Caco-2 (cell line): ENCODE measurements around the gene SH2B3. TPM values are rescaled to one million over a fixed set of nuclear protein-coding genes. Genes with fewer than 3 reads are reported as not detected.
"Not testable (repeated sequence)": the region's sequence is repeated elsewhere in the genome, so short reads cannot be mapped to it uniquely, and the experiment has no call there.

Experiments
- BruUV-seq: library from RNA; stranded (reverse); fragments of 400-500 nt; replicated peaks from 2 replicates; lab custom pipeline; 2021; lab: Mats Ljungman, UMichigan
- CTCF ChIA-PET: fragments of 300-600 bp; sonication (Branson Sonifier 250); formaldehyde crosslinking; loops from one replicate; lab custom pipeline; 2022; ENCODE audit warnings: antibody characterized with exemption; lab: Charles Lee
- POLR2A ChIA-PET: fragments of 300-600 bp; sonication (Branson Sonifier 250); formaldehyde crosslinking; loops from one replicate; lab custom pipeline; 2022; ENCODE audit warnings: antibody characterized with exemption; lab: Charles Lee
- DNase-seq, 2 experiments: peaks; one replicate each; pipeline versions ENCODE4 v3.0.0 to v3.0.0-alpha.2; 2020 to 2022
- H3K27me3 ChIP-seq: replicated peaks from 2 replicates; pipeline ENCODE4 v1.6.0; 2011; ENCODE audit warnings: low read length; ENCODE audit not compliant: control insufficient read depth, insufficient read depth
- H3K36me3 ChIP-seq: 2 replicates; pipeline ENCODE4 v1.5.1; 2011; ENCODE audit warnings: low read length; ENCODE audit not compliant: control insufficient read depth, insufficient read depth
- H3K4me1 ChIP-seq: fragments of 250-450 bp; sonication (Bioruptor Pico); 2 replicates; pipeline ENCODE4 v1.5.1; 2020; ENCODE audit warnings: mild to moderate bottlenecking
- H3K4me3 ChIP-seq: 2 replicates; pipeline ENCODE4 v1.5.1; 2011; ENCODE audit warnings: low read depth, mild to moderate bottlenecking, control low read depth, low read length
- H3K9me3 ChIP-seq: fragments of 250-450 bp; sonication (Bioruptor Pico); 2 replicates; pipeline ENCODE4 v1.5.1; 2020; ENCODE audit warnings: mild to moderate bottlenecking, moderate library complexity
- H3K27ac Mint-ChIP-seq: one replicate; pipeline ENCODE4 v1.8.0; 2022; ENCODE audit warnings: mixed read lengths; ENCODE audit not compliant: unreplicated experiment
- H3K27me3 Mint-ChIP-seq: one replicate; pipeline ENCODE4 v1.8.0; 2022; ENCODE audit warnings: mixed read lengths; ENCODE audit not compliant: insufficient read depth, unreplicated experiment
- H3K36me3 Mint-ChIP-seq: one replicate; pipeline ENCODE4 v1.8.0; 2022; ENCODE audit warnings: mild to moderate bottlenecking, mixed read lengths; ENCODE audit not compliant: insufficient read depth, unreplicated experiment
- H3K4me1 Mint-ChIP-seq: one replicate; pipeline ENCODE4 v1.8.0; 2022; ENCODE audit warnings: low read depth, mixed read lengths; ENCODE audit not compliant: unreplicated experiment
- H3K4me3 Mint-ChIP-seq: one replicate; pipeline ENCODE4 v1.8.0; 2022; ENCODE audit warnings: mild to moderate bottlenecking, moderate library complexity, mixed read lengths; ENCODE audit not compliant: unreplicated experiment
- H3K9me3 Mint-ChIP-seq: one replicate; pipeline ENCODE4 v1.8.0; 2022; ENCODE audit warnings: mixed read lengths; ENCODE audit not compliant: unreplicated experiment
- intact Hi-C: fragments of 100-400 bp; cut with micrococcal nuclease; formaldehyde crosslinking; loops from one replicate; pipeline ENCODE4 v1.10.0; 2022; ENCODE audit not compliant: unreplicated experiment
- total RNA-seq: library from RNA; stranded (reverse); gene quantifications from 2 replicates; pipeline ENCODE4 v1.2.3, GENCODE V29; 2022
- TF ChIP-seq, protein P1 (sequence below), 2 experiments: fragments of 200-600 bp in 1 of 2; IDR thresholded peaks; 1 replicate in 1 of 2; 2 replicates in 1 of 2; pipeline versions ENCODE4 v1.5.1 to v1.8.0; 2011 to 2022; ENCODE audit warnings: antibody characterized with exemption in 1 of 2, control low read depth in 1 of 2, inconsistent platforms in 1 of 2, low read depth in 1 of 2, low read length in 1 of 2, mild to moderate bottlenecking in 1 of 2, moderate library complexity in 1 of 2; ENCODE audit not compliant: insufficient read depth in 1 of 2, severe bottlenecking in 1 of 2, unreplicated experiment in 1 of 2

SH2B3 gene
- total RNA-seq, 1 experiment from 2014 or later, result 16.1 TPM

GRCh38 chr12:111488271-111488670, 82.5 kb downstream of the SH2B3 start:
- Mint-ChIP-seq H3K4me3 (no peak overlapping the region), H3K9me3 (no peaks in the 10 kb centered on the region), H3K4me1 (peaks cover 7% of the 10 kb centered on the region), H3K36me3 (peaks cover 76% of the 10 kb centered on the region), H3K27ac (no peak overlapping the region), H3K27me3 (no peaks in the 10 kb centered on the region)
- intact Hi-C loops, result no loop called here
- BruUV-seq, result no TSS peak
- TF ChIP-seq, protein P1, sequence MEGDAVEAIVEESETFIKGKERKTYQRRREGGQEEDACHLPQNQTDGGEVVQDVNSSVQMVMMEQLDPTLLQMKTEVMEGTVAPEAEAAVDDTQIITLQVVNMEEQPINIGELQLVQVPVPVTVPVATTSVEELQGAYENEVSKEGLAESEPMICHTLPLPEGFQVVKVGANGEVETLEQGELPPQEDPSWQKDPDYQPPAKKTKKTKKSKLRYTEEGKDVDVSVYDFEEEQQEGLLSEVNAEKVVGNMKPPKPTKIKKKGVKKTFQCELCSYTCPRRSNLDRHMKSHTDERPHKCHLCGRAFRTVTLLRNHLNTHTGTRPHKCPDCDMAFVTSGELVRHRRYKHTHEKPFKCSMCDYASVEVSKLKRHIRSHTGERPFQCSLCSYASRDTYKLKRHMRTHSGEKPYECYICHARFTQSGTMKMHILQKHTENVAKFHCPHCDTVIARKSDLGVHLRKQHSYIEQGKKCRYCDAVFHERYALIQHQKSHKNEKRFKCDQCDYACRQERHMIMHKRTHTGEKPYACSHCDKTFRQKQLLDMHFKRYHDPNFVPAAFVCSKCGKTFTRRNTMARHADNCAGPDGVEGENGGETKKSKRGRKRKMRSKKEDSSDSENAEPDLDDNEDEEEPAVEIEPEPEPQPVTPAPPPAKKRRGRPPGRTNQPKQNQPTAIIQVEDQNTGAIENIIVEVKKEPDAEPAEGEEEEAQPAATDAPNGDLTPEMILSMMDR (IDR thresholded peaks at IDR 0.05; ENCODE audit: insufficient read depth in 1 of 2, low read depth in 1 of 2, low read length in 1 of 2, severe bottlenecking in 1 of 2, unreplicated experiment in 1 of 2), result no peak
- H3K4me1 ChIP-seq, result 0 out of 2 replicates have a peak, but pooled peaks cover 4% of the 10 kb centered on the region
- H3K9me3 ChIP-seq, result no peaks in the 10 kb centered on the region
- no peaks in the 10 kb centered on the region for H3K36me3 ChIP-seq
- DNase-seq, result no peak
- H3K4me3 ChIP-seq, result no peak overlapping the region
- CTCF ChIA-PET, result no interaction called here
- H3K27me3 ChIP-seq, result no peaks in the 10 kb centered on the region
- POLR2A ChIA-PET, result no interaction called here

GRCh38 chr12:111488798-111489197, 83.1 kb downstream of the SH2B3 start:
- no peak overlapping the region for H3K27ac Mint-ChIP-seq
- no peaks in the 10 kb centered on the region for H3K27me3 Mint-ChIP-seq
- intact Hi-C loops, result no loop called here
- peaks cover 74% of the 10 kb centered on the region for H3K36me3 Mint-ChIP-seq
- Histone ChIP-seq H3K4me3 (no peak overlapping the region), H3K9me3 (no peaks in the 10 kb centered on the region), H3K27me3 (no peaks in the 10 kb centered on the region), H3K36me3 (no peaks in the 10 kb centered on the region), H3K4me1 (0 out of 2 replicates have a peak, but pooled peaks cover 4% of the 10 kb centered on the region)
- BruUV-seq, result no TSS peak
- TF ChIP-seq, protein P1 (IDR thresholded peaks at IDR 0.05; ENCODE audit: insufficient read depth in 1 of 2, low read depth in 1 of 2, low read length in 1 of 2, severe bottlenecking in 1 of 2, unreplicated experiment in 1 of 2), result no peak
- no peaks in the 10 kb centered on the region for H3K9me3 Mint-ChIP-seq
- no peak for DNase-seq
- ChIA-PET CTCF (no interaction called here), POLR2A (no interaction called here)
- H3K4me1 Mint-ChIP-seq, result peaks cover 7% of the 10 kb centered on the region
- no peak overlapping the region for H3K4me3 Mint-ChIP-seq

- CTCF ChIA-PET, result interaction anchor here (0.6 kb wide), 1 partner anchor 30 kb away, joined by 4 read pairs; no protein-coding TSS in a partner anchor
- BruUV-seq, DNase-seq, H3K4me1 Mint-ChIP-seq, H3K9me3 Mint-ChIP-seq, H3K4me3 Mint-ChIP-seq, POLR2A ChIA-PET, H3K4me1 ChIP-seq, H3K27me3 Mint-ChIP-seq, H3K27me3 ChIP-seq, intact Hi-C loops, H3K4me3 ChIP-seq, H3K9me3 ChIP-seq, H3K36me3 ChIP-seq, H3K27ac Mint-ChIP-seq: not testable (repeated sequence)
- peaks cover 81% of the 10 kb centered on the region for H3K36me3 Mint-ChIP-seq
These were observed 87.3 kb downstream of the SH2B3 start for GRCh38 chr12:111492979-111493378.

DNA sequence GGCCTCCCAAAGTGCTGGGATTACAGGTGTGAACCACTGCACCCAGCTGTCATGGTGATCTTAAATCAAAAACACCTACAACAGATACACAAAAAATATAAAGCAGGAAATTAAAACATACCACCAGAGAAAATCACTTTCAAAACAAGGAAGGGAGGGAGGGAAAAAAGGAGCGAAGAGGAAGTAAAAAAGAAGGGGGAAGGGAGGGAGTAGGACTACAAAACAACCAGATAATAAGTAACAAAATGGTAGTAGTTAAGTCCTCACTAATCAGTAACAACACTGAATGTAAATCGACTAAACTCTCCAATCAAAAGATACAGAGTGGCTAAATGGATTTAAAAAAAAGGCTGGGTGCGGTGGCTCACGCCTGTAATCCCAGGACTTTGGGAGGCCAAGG, 89.0 kb downstream of the SH2B3 start:
- TF ChIP-seq, protein P1 (IDR thresholded peaks at IDR 0.05; ENCODE audit: insufficient read depth in 1 of 2, low read depth in 1 of 2, low read length in 1 of 2, severe bottlenecking in 1 of 2, unreplicated experiment in 1 of 2), result no peak
- H3K27ac Mint-ChIP-seq, result no peak overlapping the region
- Histone ChIP-seq H3K36me3 (no peaks in the 10 kb centered on the region), H3K9me3 (peaks cover 4% of the 10 kb centered on the region; the same call in 1 of the 2 replicates), H3K4me1 (no peaks in the 10 kb centered on the region), H3K27me3 (no peaks in the 10 kb centered on the region), H3K4me3 (no peak overlapping the region)
- CTCF ChIA-PET, result no interaction called here
- BruUV-seq, result no TSS peak
- peaks cover 84% of the 10 kb centered on the region for H3K36me3 Mint-ChIP-seq
- no peaks in the 10 kb centered on the region for H3K4me1 Mint-ChIP-seq
- no peak for DNase-seq
- intact Hi-C loops, result no loop called here
- no peaks in the 10 kb centered on the region for H3K9me3 Mint-ChIP-seq
- H3K4me3 Mint-ChIP-seq, result no peak overlapping the region
- no peaks in the 10 kb centered on the region for H3K27me3 Mint-ChIP-seq
- POLR2A ChIA-PET, result no interaction called here
